ENCODE measurements around the gene TAF8. TPM values are rescaled to one million over a fixed set of nuclear protein-coding genes. Genes with fewer than 3 reads are reported as not detected.
A peak's percentile ranks its signal among the peaks of the same experiment; 100 is the strongest.
"Not testable (repeated sequence)": the region's sequence is repeated elsewhere in the genome, so short reads cannot be mapped to it uniquely, and the experiment has no call there.

The TAF8 gene
- total RNA-seq, 2 experiments from 2014 or later = 30.1 to 34.7 TPM

DNA sequence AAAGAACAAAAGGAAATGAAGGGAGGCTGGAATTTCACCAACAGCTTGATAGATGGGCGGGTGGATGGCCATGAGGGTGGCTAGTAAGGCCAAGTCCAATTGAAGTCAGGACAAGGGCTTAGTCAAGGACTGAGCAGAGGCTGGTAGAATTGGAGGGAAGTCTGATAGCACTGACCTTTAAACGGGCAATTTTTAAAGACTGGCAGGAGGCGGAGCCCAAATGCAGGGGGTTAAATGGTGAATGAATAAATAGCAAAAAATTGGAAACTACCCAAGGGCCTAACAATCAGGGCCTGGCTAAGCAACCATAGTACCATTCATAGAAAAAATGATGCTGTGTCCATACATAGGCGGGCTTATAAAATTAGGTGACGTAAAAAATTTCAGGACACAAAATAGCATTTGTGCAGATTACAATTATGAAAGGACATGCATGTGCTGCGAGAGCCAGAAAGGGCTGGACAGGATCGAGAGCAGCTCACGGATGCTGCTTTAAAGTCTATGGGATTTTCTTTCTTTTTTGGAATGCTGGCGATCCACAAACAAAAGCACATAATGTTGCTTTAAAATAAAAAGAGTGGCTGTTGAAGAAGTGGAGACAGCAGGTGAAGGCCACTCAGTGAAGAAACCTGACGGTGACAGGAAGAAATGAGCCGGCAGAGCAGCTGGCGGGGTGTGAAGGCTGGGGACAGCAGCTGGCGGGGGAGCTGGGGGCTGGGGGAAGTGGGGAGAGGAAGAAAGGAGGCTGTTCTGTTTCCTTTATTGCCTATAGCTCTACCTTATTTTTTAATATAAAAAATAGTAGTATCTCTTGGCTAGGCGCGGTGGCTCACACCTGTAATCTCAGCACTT is 42.8 kb upstream of the TAF8 start:
- H3K9me3 Mint-ChIP-seq = no peaks in the 10 kb centered on the region
- H3K4me3 Mint-ChIP-seq = peak overlapping the region; percentile 40
- H3K36me3 ChIP-seq (ENCODE audit: insufficient read depth, low read length) = peaks cover 31% of the 10 kb centered on the region
- no peaks in the 10 kb centered on the region for H3K9me3 ChIP-seq (ENCODE audit: control insufficient read depth in 1 of 2, insufficient read depth in 1 of 2, low read length in 2 of 2)
- peak overlapping the region; percentile 92 for H3K27ac Mint-ChIP-seq
- DNase-seq (peak in 12 of 14 experiments; percentile 19 to 71 (median 46)), ATAC-seq (ENCODE audit: poor library complexity) (peak; percentile 62)
- no peaks in the 10 kb centered on the region for H3K27me3 Mint-ChIP-seq
- peaks cover 74% of the 10 kb centered on the region for H3K36me3 Mint-ChIP-seq (ENCODE audit: low read depth)
- H3K27ac ChIP-seq (ENCODE audit: low read depth in 1 of 2, low read length in 2 of 2) = peak overlapping the region in 1 of 2 donors; percentile 23
- peaks cover 61% of the 10 kb centered on the region for H3K4me1 ChIP-seq (ENCODE audit: insufficient read depth, low read length)
- no peak overlapping the region for H3K4me3 ChIP-seq (ENCODE audit: low read length)
- ChIA-PET POLR2A (interaction anchor here (0.6 to 2.9 kb wide), 7 partner anchors 15 to 79 kb away, joined by 3 to 10 read pairs (median 6); partner anchors contain the start of gene CCND3), CTCF (interaction anchor here (0.9 to 1.6 kb wide), 4 partner anchors 37 to 71 kb away, joined by 3 to 6 read pairs (median 4); partner anchors contain the start of gene CCND3)
- no peaks in the 10 kb centered on the region for H3K27me3 ChIP-seq (ENCODE audit: control insufficient read depth in 1 of 2, insufficient read depth in 2 of 2, low read length in 2 of 2)
- intact Hi-C loops (cut with DNase I, micrococcal nuclease) = loop anchor here in 1 of 2 experiments (2.0 to 5.0 kb wide), 2 partner anchors 15 to 35 kb away; no protein-coding TSS in a partner anchor
- H3K4me1 Mint-ChIP-seq (ENCODE audit: low read depth) = peaks cover 69% of the 10 kb centered on the region
- TF ChIP-seq, protein P1, sequence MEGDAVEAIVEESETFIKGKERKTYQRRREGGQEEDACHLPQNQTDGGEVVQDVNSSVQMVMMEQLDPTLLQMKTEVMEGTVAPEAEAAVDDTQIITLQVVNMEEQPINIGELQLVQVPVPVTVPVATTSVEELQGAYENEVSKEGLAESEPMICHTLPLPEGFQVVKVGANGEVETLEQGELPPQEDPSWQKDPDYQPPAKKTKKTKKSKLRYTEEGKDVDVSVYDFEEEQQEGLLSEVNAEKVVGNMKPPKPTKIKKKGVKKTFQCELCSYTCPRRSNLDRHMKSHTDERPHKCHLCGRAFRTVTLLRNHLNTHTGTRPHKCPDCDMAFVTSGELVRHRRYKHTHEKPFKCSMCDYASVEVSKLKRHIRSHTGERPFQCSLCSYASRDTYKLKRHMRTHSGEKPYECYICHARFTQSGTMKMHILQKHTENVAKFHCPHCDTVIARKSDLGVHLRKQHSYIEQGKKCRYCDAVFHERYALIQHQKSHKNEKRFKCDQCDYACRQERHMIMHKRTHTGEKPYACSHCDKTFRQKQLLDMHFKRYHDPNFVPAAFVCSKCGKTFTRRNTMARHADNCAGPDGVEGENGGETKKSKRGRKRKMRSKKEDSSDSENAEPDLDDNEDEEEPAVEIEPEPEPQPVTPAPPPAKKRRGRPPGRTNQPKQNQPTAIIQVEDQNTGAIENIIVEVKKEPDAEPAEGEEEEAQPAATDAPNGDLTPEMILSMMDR (IDR thresholded peaks at IDR 0.05) = no peak

DNA sequence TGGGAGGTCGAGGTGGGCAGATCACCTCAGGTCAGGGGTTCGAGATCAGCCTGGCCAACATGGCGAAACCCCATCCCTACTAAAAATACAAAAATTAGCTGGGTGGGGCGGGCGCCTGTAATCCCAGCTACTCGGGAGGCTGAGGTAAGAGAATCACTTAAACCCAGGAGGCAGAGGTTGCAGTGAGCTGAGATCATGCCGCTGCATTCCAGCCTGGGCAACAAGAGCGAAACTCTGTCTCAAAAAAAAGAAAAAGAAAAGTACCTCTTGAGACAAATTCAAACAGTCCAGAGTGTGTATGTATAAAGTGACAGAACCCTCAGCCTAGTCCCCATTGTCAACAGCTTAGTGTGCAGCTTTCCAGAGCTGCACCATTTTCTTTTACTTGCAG is 42.2 kb upstream of the TAF8 start:
- intact Hi-C loops (cut with DNase I, micrococcal nuclease) = loop anchor here in 1 of 2 experiments (2.0 to 5.0 kb wide), 2 partner anchors 15 to 34 kb away; no protein-coding TSS in a partner anchor
- peaks cover 36% of the 10 kb centered on the region for H3K36me3 ChIP-seq (ENCODE audit: insufficient read depth, low read length)
- Mint-ChIP-seq H3K4me1 (ENCODE audit: low read depth) (peaks cover 76% of the 10 kb centered on the region), H3K4me3 (peak overlapping the region; percentile 42), H3K27ac (peak overlapping the region; percentile 92), H3K36me3 (ENCODE audit: low read depth) (peaks cover 74% of the 10 kb centered on the region)
- not testable (repeated sequence) for H3K4me3 ChIP-seq (ENCODE audit: low read length); H3K27ac ChIP-seq (ENCODE audit: low read depth in 1 of 2, low read length in 2 of 2); H3K27me3 Mint-ChIP-seq; ATAC-seq (ENCODE audit: poor library complexity); H3K9me3 Mint-ChIP-seq; DNase-seq; H3K27me3 ChIP-seq (ENCODE audit: control insufficient read depth in 1 of 2, insufficient read depth in 2 of 2, low read length in 2 of 2); H3K9me3 ChIP-seq (ENCODE audit: control insufficient read depth in 1 of 2, insufficient read depth in 1 of 2, low read length in 2 of 2)
- peaks cover 66% of the 10 kb centered on the region for H3K4me1 ChIP-seq (ENCODE audit: insufficient read depth, low read length)
- POLR2A ChIA-PET = interaction anchor here (0.6 to 2.9 kb wide), 6 partner anchors 14 to 80 kb away, joined by 3 to 10 read pairs (median 5); partner anchors contain the start of gene CCND3
- CTCF ChIA-PET = interaction anchor here (1.2 to 1.6 kb wide), 2 partner anchors 36 to 69 kb away, joined by 3 to 6 read pairs; no protein-coding TSS in a partner anchor

DNA sequence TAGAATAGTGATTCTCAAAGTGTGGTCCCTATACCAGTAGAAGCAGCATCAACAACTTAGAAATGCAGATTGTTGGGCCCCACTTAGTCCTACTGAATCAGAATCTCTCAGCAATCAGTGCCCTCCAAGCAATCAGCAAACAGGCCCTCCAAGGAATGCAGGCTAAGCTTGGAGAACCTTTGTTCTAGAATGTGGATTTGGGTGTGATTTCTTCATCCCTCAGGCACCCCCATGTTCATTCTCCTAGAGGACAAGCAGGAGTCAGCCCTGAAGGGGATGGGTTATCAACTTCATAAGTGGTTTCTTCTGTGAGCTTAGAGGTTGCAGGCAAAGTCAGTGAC is 40.5 kb upstream of the TAF8 start:
- H3K36me3 Mint-ChIP-seq (ENCODE audit: low read depth) = peaks cover 77% of the 10 kb centered on the region

More for the DNA sequence above, 40.5 kb upstream of the TAF8 start:
- TF ChIP-seq, protein P1 (IDR thresholded peaks at IDR 0.05) = no peak
- H3K4me3 Mint-ChIP-seq = peak overlapping the region; percentile 56
- no peaks in the 10 kb centered on the region for H3K27me3 ChIP-seq (ENCODE audit: control insufficient read depth in 1 of 2, insufficient read depth in 2 of 2, low read length in 2 of 2)
- H3K27me3 Mint-ChIP-seq = no peaks in the 10 kb centered on the region
- H3K27ac Mint-ChIP-seq = peak overlapping the region; percentile 92
- H3K4me3 ChIP-seq (ENCODE audit: low read length) = no peak overlapping the region
- intact Hi-C loops (cut with DNase I, micrococcal nuclease) = loop anchor here in 1 of 2 experiments (2.0 to 5.0 kb wide), 2 partner anchors 13 to 32 kb away; no protein-coding TSS in a partner anchor
- no peaks in the 10 kb centered on the region for H3K9me3 ChIP-seq (ENCODE audit: control insufficient read depth in 1 of 2, insufficient read depth in 1 of 2, low read length in 2 of 2)
- H3K4me1 Mint-ChIP-seq (ENCODE audit: low read depth) = peaks cover 84% of the 10 kb centered on the region
- H3K4me1 ChIP-seq (ENCODE audit: insufficient read depth, low read length) = peaks cover 73% of the 10 kb centered on the region
- no peaks in the 10 kb centered on the region for H3K9me3 Mint-ChIP-seq
- DNase-seq (peak in 1 of 14 experiments; percentile 11), ATAC-seq (ENCODE audit: poor library complexity) (no peak)
- ChIA-PET CTCF (interaction anchor here (0.9 to 2.0 kb wide), 3 partner anchors 13 to 223 kb away, joined by 3 to 6 read pairs (median 4); no protein-coding TSS in a partner anchor), POLR2A (interaction anchor here (0.6 to 1.3 kb wide), 5 partner anchors 16 to 780 kb away, joined by 3 to 7 read pairs (median 4); no protein-coding TSS in a partner anchor)
- H3K36me3 ChIP-seq (ENCODE audit: insufficient read depth, low read length) = peaks cover 44% of the 10 kb centered on the region
- peak overlapping the region in 1 of 2 donors; percentile 59 for H3K27ac ChIP-seq (ENCODE audit: low read depth in 1 of 2, low read length in 2 of 2)
